Type B pancreatic cell (in vitro differentiated cells): ENCODE data around the gene CNTNAP2. TPM values are rescaled to one million over a fixed set of nuclear protein-coding genes. Genes with fewer than 3 reads are reported as not detected.

ENCODE experiments used
- DNase-seq: peaks from one replicate; pipeline ENCODE4 v3.0.0; 2021; ENCODE audit warnings: mixed read lengths; ENCODE audit not compliant: unreplicated experiment; ENCODE audit errors: extremely low spot score
- H3K27ac Mint-ChIP-seq: 2 replicates; pipeline ENCODE4 v1.8.0; 2021; ENCODE audit warnings: mild to moderate bottlenecking, mixed read lengths
- H3K27me3 Mint-ChIP-seq: 2 replicates; pipeline ENCODE4 v1.8.0; 2021; ENCODE audit warnings: mixed read lengths
- H3K36me3 Mint-ChIP-seq: 2 replicates; pipeline ENCODE4 v1.8.0; 2021; ENCODE audit warnings: mixed read lengths
- H3K4me1 Mint-ChIP-seq: one replicate; pipeline ENCODE4 v1.8.0; 2021; ENCODE audit warnings: mixed read lengths; ENCODE audit not compliant: unreplicated experiment
- H3K4me3 Mint-ChIP-seq: 2 replicates; pipeline ENCODE4 v1.8.0; 2021; ENCODE audit warnings: mild to moderate bottlenecking, mixed read lengths
- H3K9me3 Mint-ChIP-seq: 2 replicates; pipeline ENCODE4 v1.8.0; 2021; ENCODE audit warnings: mixed read lengths
- CTCF ChIP-seq: fragments of 200-600 bp; sonication (generic); conservative IDR thresholded peaks from 2 replicates; pipeline ENCODE4 v1.5.0; 2021; ENCODE audit warnings: antibody characterized with exemption, mild to moderate bottlenecking
- total RNA-seq: library from RNA; stranded (reverse); gene quantifications from 2 replicates; pipeline ENCODE4 v1.2.1, GENCODE V29; 2021; ENCODE audit warnings: low replicate concordance

The CNTNAP2 gene
- total RNA-seq, 1 donor from 2014 or later, result 26.8 TPM

DNA sequence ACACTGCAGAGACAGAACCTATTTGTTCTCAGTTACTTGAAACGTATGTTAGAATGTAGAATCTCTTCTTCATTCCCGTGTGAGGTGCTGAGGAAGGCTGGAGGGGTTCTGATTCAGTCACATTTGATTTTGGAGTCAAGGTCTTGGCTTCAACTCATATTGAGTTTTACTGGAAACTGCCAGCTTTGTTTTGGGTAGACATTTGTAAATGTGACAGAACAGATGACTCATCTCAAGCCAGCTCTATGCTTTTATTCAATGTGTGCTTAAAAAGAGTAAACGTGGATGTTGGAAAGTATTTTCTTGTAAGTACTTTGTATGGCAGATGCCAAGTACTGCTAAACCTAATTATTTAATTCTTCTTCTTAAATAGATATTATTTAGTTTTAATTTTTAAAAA is 1693.2 kb downstream of the CNTNAP2 start:
- DNase-seq, result no peak
- no peak for TF ChIP-seq CTCF
- H3K36me3 Mint-ChIP-seq, result no peaks in the 10 kb centered on the region
- H3K27me3 Mint-ChIP-seq, result no peaks in the 10 kb centered on the region
- H3K27ac Mint-ChIP-seq, result no peak overlapping the region
- H3K9me3 Mint-ChIP-seq, result no peaks in the 10 kb centered on the region
- H3K4me1 Mint-ChIP-seq, result no peaks in the 10 kb centered on the region
- no peak overlapping the region for H3K4me3 Mint-ChIP-seq

GRCh38 chr7:147810269-147810668 is 1693.7 kb downstream of the CNTNAP2 start:
- no peaks in the 10 kb centered on the region for H3K4me1 Mint-ChIP-seq
- no peaks in the 10 kb centered on the region for H3K9me3 Mint-ChIP-seq
- no peaks in the 10 kb centered on the region for H3K36me3 Mint-ChIP-seq
- DNase-seq, result no peak
- no peak for TF ChIP-seq CTCF
- no peak overlapping the region for H3K4me3 Mint-ChIP-seq
- H3K27ac Mint-ChIP-seq, result no peak overlapping the region
- H3K27me3 Mint-ChIP-seq, result no peaks in the 10 kb centered on the region

- Mint-ChIP-seq H3K36me3 (no peaks in the 10 kb centered on the region), H3K9me3 (no peaks in the 10 kb centered on the region), H3K4me1 (no peaks in the 10 kb centered on the region), H3K4me3 (no peak overlapping the region), H3K27ac (no peak overlapping the region), H3K27me3 (no peaks in the 10 kb centered on the region)
- TF ChIP-seq CTCF, result no peak
- no peak for DNase-seq
Observed at GRCh38 chr7:147811923-147812322, 1695.3 kb downstream of the CNTNAP2 start.

DNA sequence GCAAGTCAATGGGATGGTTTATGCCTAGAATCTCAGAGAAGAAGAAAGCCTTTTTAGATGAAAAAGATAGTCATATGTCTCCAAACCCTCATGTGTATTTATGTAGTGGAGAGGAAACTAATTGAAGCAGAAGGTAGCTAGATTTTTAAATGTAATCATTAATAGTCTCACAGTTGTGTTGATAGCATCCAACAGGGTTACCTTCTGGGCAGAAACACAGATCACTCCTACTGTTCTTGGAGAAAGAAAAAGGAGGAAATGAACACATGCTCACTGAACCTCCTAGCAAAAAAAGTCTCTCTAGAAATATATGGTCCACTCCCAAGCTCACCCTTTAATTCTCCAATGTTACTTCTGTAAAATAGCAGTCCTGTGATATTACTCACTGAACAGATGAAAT is 1696.7 kb downstream of the CNTNAP2 start:
- Mint-ChIP-seq H3K36me3 (no peaks in the 10 kb centered on the region), H3K27ac (no peak overlapping the region), H3K9me3 (no peaks in the 10 kb centered on the region), H3K27me3 (no peaks in the 10 kb centered on the region), H3K4me3 (no peak overlapping the region), H3K4me1 (no peaks in the 10 kb centered on the region)
- no peak for TF ChIP-seq CTCF
- DNase-seq, result no peak

DNA sequence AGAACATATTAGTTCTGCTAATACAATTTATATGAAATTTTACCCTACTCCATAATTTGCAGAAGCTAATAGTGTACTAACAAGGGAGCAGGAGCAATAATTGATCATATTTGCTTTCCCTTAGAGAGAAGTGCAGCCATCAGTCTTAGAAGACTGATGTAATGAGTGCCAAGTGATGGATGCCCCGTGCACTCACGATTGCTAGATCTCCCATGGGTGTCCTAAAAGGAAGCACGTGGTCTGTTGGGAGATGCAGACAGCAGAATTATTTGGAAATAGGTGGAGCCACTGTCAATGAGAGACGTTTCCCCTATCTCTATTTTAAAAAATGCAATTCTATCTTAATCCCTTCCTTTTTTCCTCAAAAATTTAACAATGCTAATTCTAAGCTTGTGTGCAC is 1701.7 kb downstream of the CNTNAP2 start:
- Mint-ChIP-seq H3K4me1 (no peaks in the 10 kb centered on the region), H3K27me3 (no peaks in the 10 kb centered on the region), H3K36me3 (no peaks in the 10 kb centered on the region), H3K4me3 (no peak overlapping the region), H3K9me3 (no peaks in the 10 kb centered on the region), H3K27ac (no peak overlapping the region)
- no peak for TF ChIP-seq CTCF
- DNase-seq, result no peak

DNA sequence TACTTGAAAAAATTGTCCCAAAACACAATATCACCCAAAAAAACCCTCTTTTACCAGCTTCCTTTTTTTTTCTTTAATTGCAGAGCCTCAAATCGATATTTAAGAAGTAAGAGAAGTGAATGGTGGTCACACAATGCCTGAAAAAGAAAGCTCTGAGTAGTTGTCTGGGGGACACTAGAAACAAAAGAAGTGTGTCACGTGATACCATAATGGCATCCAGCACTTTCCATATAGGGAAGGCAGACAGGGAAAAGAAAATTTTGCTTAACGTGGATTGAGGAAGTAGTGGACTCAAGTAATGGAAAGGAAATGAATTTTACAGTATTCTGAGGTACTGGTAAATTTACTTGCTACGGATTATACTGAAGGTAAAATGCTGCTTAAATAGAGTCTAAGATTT is 1708.1 kb downstream of the CNTNAP2 start:
- no peaks in the 10 kb centered on the region for H3K9me3 Mint-ChIP-seq
- no peak overlapping the region for H3K27ac Mint-ChIP-seq
- H3K4me1 Mint-ChIP-seq, result no peaks in the 10 kb centered on the region
- no peaks in the 10 kb centered on the region for H3K27me3 Mint-ChIP-seq
- no peak for DNase-seq
- TF ChIP-seq CTCF, result no peak
- no peak overlapping the region for H3K4me3 Mint-ChIP-seq
- H3K36me3 Mint-ChIP-seq, result no peaks in the 10 kb centered on the region
